Keratinocyte (primary cell): ENCODE results near the gene OPRL1. TPM values are rescaled to one million over a fixed set of nuclear protein-coding genes. Genes with fewer than 3 reads are reported as not detected.

Experiments
- DNase-seq: peaks from one replicate; pipeline ENCODE4 v3.0.0-alpha.2; 2011; ENCODE audit warnings: low read depth, missing footprints, low spot score
- FAIRE-seq: peaks from 2 replicates; lab custom pipeline; 2011; peaks lifted over from hg19 to GRCh38; lab: Jason Lieb, UNC
- H2AFZ ChIP-seq: 2 replicates; pipeline ENCODE4 v1.6.0; 2012; ENCODE audit warnings: low read length, control low read depth, inconsistent platforms; ENCODE audit not compliant: control insufficient read depth
- H3K27ac ChIP-seq: 2 replicates; pipeline ENCODE4 v1.5.1; 2011; ENCODE audit warnings: low read length; ENCODE audit not compliant: control insufficient read depth, insufficient read depth
- H3K27me3 ChIP-seq: 3 replicates; pipeline ENCODE4 v1.6.0; 2011; ENCODE audit warnings: low read length; ENCODE audit not compliant: control insufficient read depth, insufficient read depth; ENCODE audit errors: extremely low read depth
- H3K36me3 ChIP-seq, 2 experiments: 2 replicates in 1 of 2; 3 replicates in 1 of 2; pipeline ENCODE4 v1.5.1; 2011; ENCODE audit warnings: low read length in 2 of 2, mild to moderate bottlenecking in 1 of 2; ENCODE audit not compliant: control insufficient read depth in 2 of 2, insufficient read depth in 2 of 2; ENCODE audit errors: extremely low read depth in 1 of 2
- H3K4me1 ChIP-seq: 3 replicates; pipeline ENCODE4 v1.5.1; 2011; ENCODE audit warnings: low read length; ENCODE audit not compliant: control insufficient read depth, insufficient read depth; ENCODE audit errors: extremely low read depth
- H3K4me2 ChIP-seq: 3 replicates; pipeline ENCODE4 v1.6.0; 2011; ENCODE audit warnings: low read depth, low read length; ENCODE audit not compliant: control insufficient read depth, insufficient read depth; ENCODE audit errors: extremely low read depth
- H3K4me3 ChIP-seq, 3 experiments: fragments of 200-600 bp in 1 of 3; sonication (generic) in 1 of 3; 2 replicates in 2 of 3; 3 replicates in 1 of 3; pipeline ENCODE4 v1.5.1; 2011 to 2016; ENCODE audit warnings: low read length in 3 of 3, mild to moderate bottlenecking in 3 of 3, control low read depth in 2 of 3, inconsistent platforms in 1 of 3, low read depth in 1 of 3, mixed read lengths in 1 of 3, mixed run types in 1 of 3, moderate library complexity in 1 of 3; ENCODE audit not compliant: control insufficient read depth in 2 of 3, insufficient read depth in 2 of 3; ENCODE audit errors: extremely low read depth in 1 of 3
- H3K79me2 ChIP-seq: 2 replicates; pipeline ENCODE4 v1.6.0; 2012; ENCODE audit warnings: low read length; ENCODE audit not compliant: control insufficient read depth, insufficient read depth
- H3K9ac ChIP-seq: 3 replicates; pipeline ENCODE4 v1.6.0; 2011; ENCODE audit warnings: low read length; ENCODE audit not compliant: control insufficient read depth, insufficient read depth; ENCODE audit errors: extremely low read depth
- H3K9me1 ChIP-seq: 3 replicates; pipeline ENCODE4 v1.6.0; 2011; ENCODE audit warnings: low read length; ENCODE audit not compliant: control insufficient read depth, insufficient read depth; ENCODE audit errors: extremely low read depth
- H3K9me3 ChIP-seq: 2 replicates; pipeline ENCODE4 v1.5.1; 2012; ENCODE audit warnings: low read depth, low read length; ENCODE audit not compliant: control insufficient read depth
- H4K20me1 ChIP-seq: 3 replicates; pipeline ENCODE4 v1.6.0; 2011; ENCODE audit warnings: low read length; ENCODE audit not compliant: control insufficient read depth, insufficient read depth; ENCODE audit errors: extremely low read depth
- EZH2 ChIP-seq: IDR thresholded peaks from one replicate; pipeline ENCODE4 v1.6.1; 2012; ENCODE audit warnings: inconsistent platforms, mild to moderate bottlenecking, low read length, moderate library complexity
- dilution Hi-C: fragments of 300-500 bp; cut with MboI; formaldehyde crosslinking; loops from one replicate; pipeline ENCODE4 v1.7.0; 2020; ENCODE audit warnings: low sequenced_read_pairs; ENCODE audit not compliant: extremely low pct_ligation_motif_present
- polyA plus RNA-seq, 5 experiments: library from polyadenylated mRNA; depleted of rRNA in 3 of 5; stranded (reverse) in 3 of 5; stranded (forward) in 1 of 5; unstranded in 1 of 5; fragments of >200 nt; gene quantifications; 1 replicate in 1 of 5; 2 replicates in 3 of 5; 3 replicates in 1 of 5; pipeline versions ENCODE4 v1.2.1 to v1.2.3, GENCODE V29; 2011 to 2012; ENCODE audit warnings: missing spikeins in 2 of 5, low read depth in 1 of 5, low replicate concordance in 1 of 5
- TF ChIP-seq, protein P1 (sequence below), 3 experiments: IDR thresholded peaks in 1 of 3; conservative IDR thresholded peaks in 1 of 3; optimal IDR thresholded peaks in 1 of 3; 2 replicates in 2 of 3; 3 replicates in 1 of 3; pipeline versions ENCODE3 to v1.5.1; 2011; ENCODE audit warnings: low read length in 3 of 3, mild to moderate bottlenecking in 3 of 3, moderate library complexity in 2 of 3, control low read depth in 1 of 3, inconsistent platforms in 1 of 3; ENCODE audit not compliant: insufficient read depth in 2 of 3; ENCODE audit errors: extremely low read depth in 1 of 3

OPRL1 gene
- polyA plus RNA-seq, 1 donor (not counting 4 experiments of a cell fraction or from before 2014, with no cell fraction given), result 0.25 TPM

DNA sequence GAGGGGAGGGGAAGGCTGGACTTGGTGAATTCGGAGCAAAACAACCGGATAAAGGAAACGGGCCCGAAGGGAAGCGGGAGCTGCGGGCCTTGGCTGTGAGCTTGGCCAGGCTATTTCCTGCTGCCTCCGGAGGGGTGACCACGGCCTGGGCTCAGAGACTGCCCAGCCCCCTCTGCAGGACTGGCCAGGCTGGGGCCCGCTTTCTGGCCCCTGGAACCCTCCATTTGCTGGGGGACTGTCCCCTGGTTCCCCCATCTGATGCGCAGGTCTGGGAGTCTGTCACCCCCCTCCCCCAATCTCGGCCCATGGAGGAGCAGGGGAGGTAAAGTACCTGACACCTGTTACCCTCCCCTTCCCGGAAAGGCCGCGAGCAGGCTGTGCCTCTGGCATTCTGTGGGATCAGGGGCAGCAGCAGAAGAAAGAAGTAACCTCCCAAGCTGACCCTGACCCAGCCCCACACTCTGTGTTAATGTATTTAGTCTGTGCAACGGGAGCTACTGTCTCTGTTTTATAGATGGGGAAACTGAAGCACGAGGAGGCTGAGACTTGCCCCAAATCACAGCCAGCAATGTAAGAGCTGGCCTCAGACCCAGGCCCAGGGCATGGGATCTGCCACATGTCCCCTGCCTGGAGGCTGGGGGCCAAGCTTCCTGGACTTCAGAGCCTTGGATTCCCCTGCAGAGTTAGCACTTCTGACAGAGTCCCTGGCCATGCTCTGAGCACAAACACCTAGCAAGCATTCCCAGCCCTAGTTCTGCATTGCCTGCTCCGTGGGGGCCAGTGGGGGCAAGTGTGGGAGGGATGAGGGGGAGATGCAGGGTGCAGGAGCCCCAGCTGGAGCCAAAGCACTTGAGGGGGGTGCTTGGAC, 40.4 kb upstream of the OPRL1 start:
- H3K36me3 ChIP-seq, result peaks cover 0 to 5% of the 10 kb centered on the region in 2 experiments
- no peak for TF ChIP-seq EZH2
- TF ChIP-seq, protein P1, sequence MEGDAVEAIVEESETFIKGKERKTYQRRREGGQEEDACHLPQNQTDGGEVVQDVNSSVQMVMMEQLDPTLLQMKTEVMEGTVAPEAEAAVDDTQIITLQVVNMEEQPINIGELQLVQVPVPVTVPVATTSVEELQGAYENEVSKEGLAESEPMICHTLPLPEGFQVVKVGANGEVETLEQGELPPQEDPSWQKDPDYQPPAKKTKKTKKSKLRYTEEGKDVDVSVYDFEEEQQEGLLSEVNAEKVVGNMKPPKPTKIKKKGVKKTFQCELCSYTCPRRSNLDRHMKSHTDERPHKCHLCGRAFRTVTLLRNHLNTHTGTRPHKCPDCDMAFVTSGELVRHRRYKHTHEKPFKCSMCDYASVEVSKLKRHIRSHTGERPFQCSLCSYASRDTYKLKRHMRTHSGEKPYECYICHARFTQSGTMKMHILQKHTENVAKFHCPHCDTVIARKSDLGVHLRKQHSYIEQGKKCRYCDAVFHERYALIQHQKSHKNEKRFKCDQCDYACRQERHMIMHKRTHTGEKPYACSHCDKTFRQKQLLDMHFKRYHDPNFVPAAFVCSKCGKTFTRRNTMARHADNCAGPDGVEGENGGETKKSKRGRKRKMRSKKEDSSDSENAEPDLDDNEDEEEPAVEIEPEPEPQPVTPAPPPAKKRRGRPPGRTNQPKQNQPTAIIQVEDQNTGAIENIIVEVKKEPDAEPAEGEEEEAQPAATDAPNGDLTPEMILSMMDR (optimal IDR thresholded peaks at IDR 0.05 in 1 of 3, IDR thresholded peaks at IDR 0.05 in 1 of 3, conservative IDR thresholded peaks at IDR 0.05 in 1 of 3; ENCODE audit: extremely low read depth in 1 of 3, insufficient read depth in 2 of 3, low read length in 3 of 3), result no peak
- H3K27me3 ChIP-seq, result peaks cover 32% of the 10 kb centered on the region
- peak overlapping the region; percentile 69 for H3K4me2 ChIP-seq
- H3K27ac ChIP-seq, result no peak overlapping the region
- no peaks in the 10 kb centered on the region for H4K20me1 ChIP-seq
- DNase-seq, result no peak
- H3K9me3 ChIP-seq, result no peaks in the 10 kb centered on the region
- no peaks in the 10 kb centered on the region for H3K9me1 ChIP-seq
- H3K4me3 ChIP-seq, result peak overlapping the region in 2 of 3 experiments; percentile 42 to 57
- no peak for FAIRE-seq
- H2AFZ ChIP-seq, result peak overlapping the region; percentile 51
- H3K79me2 ChIP-seq, result no peaks in the 10 kb centered on the region
- H3K4me1 ChIP-seq, result peaks cover 9% of the 10 kb centered on the region
- H3K9ac ChIP-seq, result no peak overlapping the region
- dilution Hi-C loops, result no loop called here

DNA sequence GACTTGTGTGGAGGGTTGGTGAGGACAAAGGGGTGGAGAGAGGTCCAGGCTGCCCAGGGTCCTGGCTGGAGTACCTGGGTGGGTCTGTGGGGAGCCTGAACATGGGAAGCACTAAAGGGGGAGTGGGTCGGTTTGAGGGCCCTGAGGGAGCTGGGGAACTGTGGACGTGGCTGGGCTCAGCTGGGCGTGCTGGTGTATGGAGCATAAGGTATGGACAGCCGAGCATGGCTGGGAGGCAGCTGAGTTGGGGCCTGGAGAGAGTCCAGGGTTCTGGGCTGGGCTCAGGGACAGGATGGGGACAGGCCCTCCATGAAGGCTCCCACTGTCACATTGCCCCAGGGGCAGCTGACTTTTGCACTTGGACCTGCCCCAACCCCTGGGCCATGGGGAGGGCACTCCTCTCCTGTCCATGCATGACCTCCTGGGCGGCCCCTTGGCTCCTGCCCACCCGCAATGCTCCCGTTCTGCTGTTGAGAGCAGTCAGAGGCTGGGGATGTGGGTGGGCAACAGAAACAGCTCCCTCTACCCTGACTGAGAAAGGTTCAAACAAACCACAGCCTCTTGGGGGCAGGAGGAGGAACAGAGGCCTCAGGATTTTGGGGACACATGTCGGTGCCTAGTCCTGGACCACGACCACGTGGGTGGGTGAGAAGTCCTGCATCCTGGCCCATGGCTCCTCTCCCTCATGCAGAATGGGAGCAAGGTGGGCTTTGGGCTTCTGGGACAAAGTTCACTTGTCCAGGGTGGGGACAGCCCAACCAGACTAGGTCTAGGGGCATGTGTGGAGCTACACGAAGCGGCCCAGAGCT, 39.4 kb upstream of the OPRL1 start:
- Histone ChIP-seq H3K4me3 (no peak overlapping the region), H3K27me3 (peaks cover 32% of the 10 kb centered on the region), H3K4me1 (peaks cover 17% of the 10 kb centered on the region), H3K79me2 (no peaks in the 10 kb centered on the region), H3K4me2 (no peak overlapping the region), H2AFZ (no peak overlapping the region), H3K9ac (no peak overlapping the region), H3K36me3 (peaks cover 0 to under 1% of the 10 kb centered on the region in 2 experiments), H3K9me1 (no peaks in the 10 kb centered on the region), H3K27ac (no peak overlapping the region), H4K20me1 (no peaks in the 10 kb centered on the region), H3K9me3 (no peaks in the 10 kb centered on the region)
- DNase-seq (no peak), FAIRE-seq (no peak)
- dilution Hi-C loops, result no loop called here
- TF ChIP-seq EZH2, result no peak
